DOHH2 (cell line): ENCODE results near the gene CGB2.
"Not testable (repeated sequence)": the region's sequence is repeated elsewhere in the genome, so short reads cannot be mapped to it uniquely, and the experiment has no call there.

Experiments
- H3F3A ChIP-seq: fragments of 200-600 bp; sonication (generic), shearing (Covaris generic); 2 replicates; pipeline ENCODE4 v1.6.0; 2016; ENCODE audit warnings: antibody characterized with exemption, mild to moderate bottlenecking; ENCODE audit not compliant: control insufficient read depth, insufficient read depth
- H3K27ac ChIP-seq: fragments of 200-600 bp; sonication (generic); 2 replicates; pipeline ENCODE4 v1.5.1; 2014; ENCODE audit warnings: low read depth, mild to moderate bottlenecking, low read length, moderate library complexity
- H3K27me3 ChIP-seq: fragments of 200-600 bp; sonication (generic); 2 replicates; pipeline ENCODE4 v1.6.1; 2014; ENCODE audit warnings: mild to moderate bottlenecking, low read length, mixed read lengths; ENCODE audit not compliant: control insufficient read depth
- H3K36me3 ChIP-seq: fragments of 200-600 bp; sonication (generic); 2 replicates; pipeline ENCODE4 v1.6.1; 2014; ENCODE audit warnings: mild to moderate bottlenecking, low read length, moderate library complexity, mixed read lengths; ENCODE audit not compliant: control insufficient read depth
- H3K4me1 ChIP-seq: fragments of 200-600 bp; sonication (generic); 2 replicates; pipeline ENCODE4 v1.6.1; 2014; ENCODE audit warnings: mild to moderate bottlenecking, low read length, mixed read lengths; ENCODE audit not compliant: control insufficient read depth
- H3K4me2 ChIP-seq: fragments of 200-600 bp; sonication (generic); 2 replicates; pipeline ENCODE4 v1.6.0; 2014; ENCODE audit warnings: mild to moderate bottlenecking, low read length, moderate library complexity
- H3K4me3 ChIP-seq: fragments of 200-600 bp; sonication (generic); 2 replicates; pipeline ENCODE4 v1.5.1; 2014; ENCODE audit warnings: mild to moderate bottlenecking, low read length, mixed read lengths
- H3K79me2 ChIP-seq: fragments of 200-600 bp; sonication (generic); 2 replicates; pipeline ENCODE4 v1.6.1; 2014; ENCODE audit warnings: mild to moderate bottlenecking, low read length, mixed read lengths; ENCODE audit not compliant: control insufficient read depth
- H3K9me2 ChIP-seq: fragments of 200-600 bp; sonication (generic); replicated peaks from 2 replicates; pipeline ENCODE4 v1.6.1; 2014; ENCODE audit warnings: mild to moderate bottlenecking, low read length, mixed read lengths; ENCODE audit not compliant: control insufficient read depth
- H3K9me3 ChIP-seq: fragments of 200-600 bp; sonication (generic); 2 replicates; pipeline ENCODE4 v1.6.1; 2014; ENCODE audit warnings: antibody characterized with exemption, low read length, mixed read lengths; ENCODE audit not compliant: control insufficient read depth, insufficient read depth
- H4K20me1 ChIP-seq: fragments of 200-600 bp; sonication (generic); 2 replicates; pipeline ENCODE4 v1.6.0; 2014; ENCODE audit warnings: low read depth, mild to moderate bottlenecking, antibody characterized with exemption, low read length, moderate library complexity; ENCODE audit not compliant: control insufficient read depth, insufficient read depth
- EZH2phosphoT487 ChIP-seq: fragments of 200-600 bp; sonication (generic); IDR thresholded peaks from 2 replicates; pipeline ENCODE4 v1.6.1; 2017; ENCODE audit warnings: borderline replicate concordance, mild to moderate bottlenecking, antibody characterized with exemption, low read length, moderate library complexity, mixed read lengths
- TF ChIP-seq, protein P1 (sequence below): fragments of 200-600 bp; sonication (generic); IDR thresholded peaks from one replicate; pipeline ENCODE4 v1.5.1; 2014; ENCODE audit warnings: antibody characterized with exemption, mild to moderate bottlenecking, low read depth, low read length; ENCODE audit not compliant: poor library complexity, severe bottlenecking

CGB2 gene

DNA sequence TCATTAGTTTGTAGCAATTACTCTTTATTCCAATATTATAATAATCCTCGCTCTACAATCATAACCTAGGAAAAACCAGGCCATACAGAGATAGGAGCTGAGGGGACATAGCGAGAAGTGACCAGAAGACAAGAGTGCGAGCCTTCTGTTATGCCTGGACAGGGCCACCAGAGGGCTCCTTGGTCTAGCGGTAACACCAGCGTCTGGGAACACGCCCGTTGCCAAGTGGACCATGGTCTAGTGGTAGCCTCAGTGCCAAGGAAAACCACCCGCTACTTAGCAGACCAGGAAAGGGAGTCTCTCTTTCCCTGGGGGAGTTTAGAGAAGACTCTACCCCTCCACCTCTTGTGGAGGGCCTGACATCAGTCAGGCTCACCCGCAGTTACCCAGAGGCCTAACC, 43.2 kb downstream of the CGB2 start:
- not testable (repeated sequence) for H3K4me3 ChIP-seq, H3K9me2 ChIP-seq, H3K36me3 ChIP-seq, H3K9me3 ChIP-seq, H3K4me2 ChIP-seq, H3K79me2 ChIP-seq, H3K27me3 ChIP-seq, H4K20me1 ChIP-seq, H3F3A ChIP-seq, H3K4me1 ChIP-seq, H3K27ac ChIP-seq
- TF ChIP-seq, protein P1, sequence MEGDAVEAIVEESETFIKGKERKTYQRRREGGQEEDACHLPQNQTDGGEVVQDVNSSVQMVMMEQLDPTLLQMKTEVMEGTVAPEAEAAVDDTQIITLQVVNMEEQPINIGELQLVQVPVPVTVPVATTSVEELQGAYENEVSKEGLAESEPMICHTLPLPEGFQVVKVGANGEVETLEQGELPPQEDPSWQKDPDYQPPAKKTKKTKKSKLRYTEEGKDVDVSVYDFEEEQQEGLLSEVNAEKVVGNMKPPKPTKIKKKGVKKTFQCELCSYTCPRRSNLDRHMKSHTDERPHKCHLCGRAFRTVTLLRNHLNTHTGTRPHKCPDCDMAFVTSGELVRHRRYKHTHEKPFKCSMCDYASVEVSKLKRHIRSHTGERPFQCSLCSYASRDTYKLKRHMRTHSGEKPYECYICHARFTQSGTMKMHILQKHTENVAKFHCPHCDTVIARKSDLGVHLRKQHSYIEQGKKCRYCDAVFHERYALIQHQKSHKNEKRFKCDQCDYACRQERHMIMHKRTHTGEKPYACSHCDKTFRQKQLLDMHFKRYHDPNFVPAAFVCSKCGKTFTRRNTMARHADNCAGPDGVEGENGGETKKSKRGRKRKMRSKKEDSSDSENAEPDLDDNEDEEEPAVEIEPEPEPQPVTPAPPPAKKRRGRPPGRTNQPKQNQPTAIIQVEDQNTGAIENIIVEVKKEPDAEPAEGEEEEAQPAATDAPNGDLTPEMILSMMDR, result peak; percentile 21

DNA sequence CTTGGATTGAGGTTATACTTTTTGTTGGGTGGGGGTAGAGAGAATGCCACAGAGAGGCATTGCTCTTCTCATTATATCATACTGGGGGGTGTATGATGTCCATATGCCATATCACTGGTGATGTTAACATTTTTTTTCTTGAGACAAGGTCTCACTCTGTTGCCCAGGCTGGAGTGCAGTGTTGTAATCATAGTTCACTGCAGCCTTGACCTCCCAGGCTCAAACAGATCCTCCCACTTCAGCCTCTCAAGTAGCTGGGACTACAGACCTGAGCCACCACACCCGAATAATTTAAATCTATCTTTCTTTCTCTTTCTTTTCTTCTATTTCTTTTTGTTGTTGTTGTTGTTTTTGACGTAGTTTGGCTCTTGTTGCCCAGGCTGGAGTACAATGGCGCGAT, 48.7 kb downstream of the CGB2 start:
- TF ChIP-seq, protein P1, result no peak
- no peak for TF ChIP-seq EZH2phosphoT487
- Histone ChIP-seq H4K20me1 (no peaks in the 10 kb centered on the region), H3K9me3 (no peaks in the 10 kb centered on the region), H3K4me1 (peaks cover 5% of the 10 kb centered on the region), H3K79me2 (peaks cover 2% of the 10 kb centered on the region), H3K9me2 (no peaks in the 10 kb centered on the region), H3K27ac (no peak overlapping the region), H3F3A (no peaks in the 10 kb centered on the region), H3K27me3 (no peaks in the 10 kb centered on the region), H3K4me3 (no peak overlapping the region), H3K4me2 (no peak overlapping the region), H3K36me3 (peaks cover under 1% of the 10 kb centered on the region; the same call in 1 of the 2 replicates)

DNA sequence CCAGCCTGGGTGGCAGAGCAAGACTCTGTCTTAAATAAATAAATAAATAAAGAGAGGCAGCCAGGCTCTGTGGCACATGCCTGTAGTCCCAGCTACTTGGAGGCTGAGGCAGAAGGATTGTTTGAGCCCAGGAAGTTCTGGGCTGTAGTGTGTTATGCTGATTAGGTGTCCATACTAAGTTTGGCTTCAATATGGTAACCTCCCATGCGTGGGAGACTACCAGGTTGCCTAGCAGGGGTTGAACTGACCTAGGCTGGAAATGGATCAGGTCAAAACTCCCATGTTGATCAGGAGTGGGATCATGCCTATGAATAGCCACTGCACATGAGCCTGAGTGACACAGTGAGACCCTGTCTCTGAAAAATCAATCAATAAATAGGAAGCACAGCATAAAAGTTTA, 49.6 kb downstream of the CGB2 start:
- H4K20me1 ChIP-seq, result peaks cover 6% of the 10 kb centered on the region
- H3K36me3 ChIP-seq, result peaks cover 10% of the 10 kb centered on the region
- no peaks in the 10 kb centered on the region for H3K9me2 ChIP-seq
- H3K9me3 ChIP-seq, result no peaks in the 10 kb centered on the region
- H3K4me2 ChIP-seq, result no peak overlapping the region
- H3K4me3 ChIP-seq, result no peak overlapping the region
- peaks cover 6% of the 10 kb centered on the region for H3K4me1 ChIP-seq
- TF ChIP-seq, protein P1, result no peak
- no peak for TF ChIP-seq EZH2phosphoT487
- peaks cover 10% of the 10 kb centered on the region for H3K79me2 ChIP-seq
- no peaks in the 10 kb centered on the region for H3F3A ChIP-seq
- no peak overlapping the region for H3K27ac ChIP-seq
- H3K27me3 ChIP-seq, result no peaks in the 10 kb centered on the region
